Activated CD8-positive, alpha-beta T cell treated with anti-CD3 and anti-CD28 coated beads, Interleukin-2, amount 10 ng/mL, durations not matched to agents 7 days and 5 days (primary cell): ENCODE data around the gene ZFP1. TPM values are rescaled to one million over a fixed set of nuclear protein-coding genes. Genes with fewer than 3 reads are reported as not detected.

Experiments used
- ATAC-seq: fragments of 150-1000 bp; cut with Tn5 transposase; one replicate; pipeline ENCODE4 v1.10.0; 2021; ENCODE audit warnings: moderate library complexity
- CTCF ChIA-PET: fragments of 350-600 bp; sonication (Branson Sonifier 250); formaldehyde crosslinking; loops from one replicate; lab custom pipeline; 2021; ENCODE audit warnings: antibody characterized with exemption; lab: Charles Lee
- POLR2A ChIA-PET: fragments of 350-600 bp; sonication (Branson Sonifier 250); formaldehyde crosslinking; loops from one replicate; lab custom pipeline; 2021; ENCODE audit warnings: antibody characterized with exemption; lab: Charles Lee
- DNase-seq: peaks from one replicate; pipeline ENCODE4 v3.0.0-alpha.2; 2020
- H3K27ac Mint-ChIP-seq: one replicate; pipeline ENCODE4 v1.8.0; 2021; ENCODE audit warnings: mild to moderate bottlenecking, mixed read lengths
- H3K27me3 Mint-ChIP-seq: one replicate; pipeline ENCODE4 v1.8.0; 2021; ENCODE audit warnings: low read depth, mixed read lengths
- H3K36me3 Mint-ChIP-seq: one replicate; pipeline ENCODE4 v1.8.0; 2021; ENCODE audit warnings: low read depth, mixed read lengths
- H3K4me1 Mint-ChIP-seq: one replicate; pipeline ENCODE4 v1.8.0; 2021; ENCODE audit warnings: low read depth, mixed read lengths
- H3K4me3 Mint-ChIP-seq: one replicate; pipeline ENCODE4 v1.8.0; 2021; ENCODE audit warnings: mild to moderate bottlenecking, mixed read lengths
- H3K9me3 Mint-ChIP-seq: one replicate; pipeline ENCODE4 v1.8.0; 2022; ENCODE audit warnings: mixed read lengths; ENCODE audit not compliant: insufficient read depth
- total RNA-seq, 2 experiments: library from RNA; stranded (reverse); gene quantifications; one replicate each; pipeline ENCODE4 v1.2.3, GENCODE V29; 2021

ZFP1 gene
- total RNA-seq, 2 experiments from 2014 or later = 18.3 to 19.5 TPM

- no peak for DNase-seq
- no peak overlapping the region for H3K27ac Mint-ChIP-seq
- H3K9me3 Mint-ChIP-seq = no peaks in the 10 kb centered on the region
- no peaks in the 10 kb centered on the region for H3K27me3 Mint-ChIP-seq
- H3K36me3 Mint-ChIP-seq = no peaks in the 10 kb centered on the region
- H3K4me1 Mint-ChIP-seq = peaks cover 34% of the 10 kb centered on the region
- no peak for ATAC-seq
- CTCF ChIA-PET = interaction anchor here (5.7 to 9.7 kb wide), 2 partner anchors 51 to 118 kb away, joined by 62 to 205 read pairs; partner anchors contain the start of gene ZNRF1
- POLR2A ChIA-PET = interaction anchor here (0.8 kb wide), 1 partner anchor 26 kb away, joined by 3 read pairs; no protein-coding TSS in a partner anchor
- H3K4me3 Mint-ChIP-seq = no peak overlapping the region
These were observed 34.7 kb upstream of the ZFP1 start for GRCh38 chr16:75113541-75114121.

DNA sequence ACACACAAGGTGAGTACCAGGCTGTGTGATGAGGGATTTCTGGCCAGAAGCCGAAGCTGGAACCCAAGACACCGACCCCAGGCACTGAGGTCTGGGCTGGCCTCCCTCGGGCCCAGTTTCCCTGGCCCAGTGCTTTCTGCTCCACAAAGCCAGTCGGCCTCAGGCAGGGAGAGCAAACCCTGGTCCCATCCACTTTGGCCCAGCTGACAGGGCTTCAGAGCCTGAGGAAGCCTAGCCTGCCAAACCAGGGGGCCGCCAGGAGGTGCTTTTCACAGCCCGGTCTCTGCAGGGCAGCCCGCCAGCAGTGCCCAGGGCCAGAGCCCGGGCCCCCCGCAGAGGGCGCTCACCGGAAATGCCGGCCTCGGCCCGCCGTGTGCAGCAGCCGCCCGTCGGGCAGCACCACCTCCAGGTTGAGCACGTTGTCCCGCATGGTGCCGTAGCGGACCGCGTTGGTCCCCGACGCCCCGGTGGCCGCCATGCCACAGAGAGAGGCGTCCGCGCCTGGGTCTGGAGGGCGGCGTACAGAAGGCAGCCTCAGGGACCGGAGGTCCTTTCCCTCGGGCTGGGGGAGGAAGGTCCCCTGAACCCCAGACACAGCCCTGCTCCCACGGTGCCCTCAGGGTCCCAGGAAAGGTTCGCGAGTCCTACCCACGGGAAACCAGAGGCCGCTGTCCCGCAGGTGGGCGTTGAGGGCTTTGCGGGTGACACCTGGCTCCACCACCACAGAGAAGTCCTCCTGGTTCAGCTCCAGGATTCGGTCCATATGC, 34.0 kb upstream of the ZFP1 start:
- Mint-ChIP-seq H3K9me3 (no peaks in the 10 kb centered on the region), H3K4me3 (no peak overlapping the region), H3K27ac (no peak overlapping the region), H3K27me3 (no peaks in the 10 kb centered on the region), H3K4me1 (peaks cover 27% of the 10 kb centered on the region), H3K36me3 (no peaks in the 10 kb centered on the region)
- POLR2A ChIA-PET = no interaction called here
- no peak for ATAC-seq
- CTCF ChIA-PET = no interaction called here
- no peak for DNase-seq

- no peaks in the 10 kb centered on the region for H3K27me3 Mint-ChIP-seq
- no peaks in the 10 kb centered on the region for H3K36me3 Mint-ChIP-seq
- H3K27ac Mint-ChIP-seq = no peak overlapping the region
- ChIA-PET POLR2A (no interaction called here), CTCF (interaction anchor here (0.7 kb wide), 1 partner anchor 117 kb away, joined by 3 read pairs; the partner anchor contains the start of gene ZNRF1)
- no peak overlapping the region for H3K4me3 Mint-ChIP-seq
- peaks cover 2% of the 10 kb centered on the region for H3K9me3 Mint-ChIP-seq
- DNase-seq (no peak), ATAC-seq (no peak)
- H3K4me1 Mint-ChIP-seq = peaks cover 18% of the 10 kb centered on the region
These were observed 33.1 kb upstream of the ZFP1 start for GRCh38 chr16:75114946-75115825.

DNA sequence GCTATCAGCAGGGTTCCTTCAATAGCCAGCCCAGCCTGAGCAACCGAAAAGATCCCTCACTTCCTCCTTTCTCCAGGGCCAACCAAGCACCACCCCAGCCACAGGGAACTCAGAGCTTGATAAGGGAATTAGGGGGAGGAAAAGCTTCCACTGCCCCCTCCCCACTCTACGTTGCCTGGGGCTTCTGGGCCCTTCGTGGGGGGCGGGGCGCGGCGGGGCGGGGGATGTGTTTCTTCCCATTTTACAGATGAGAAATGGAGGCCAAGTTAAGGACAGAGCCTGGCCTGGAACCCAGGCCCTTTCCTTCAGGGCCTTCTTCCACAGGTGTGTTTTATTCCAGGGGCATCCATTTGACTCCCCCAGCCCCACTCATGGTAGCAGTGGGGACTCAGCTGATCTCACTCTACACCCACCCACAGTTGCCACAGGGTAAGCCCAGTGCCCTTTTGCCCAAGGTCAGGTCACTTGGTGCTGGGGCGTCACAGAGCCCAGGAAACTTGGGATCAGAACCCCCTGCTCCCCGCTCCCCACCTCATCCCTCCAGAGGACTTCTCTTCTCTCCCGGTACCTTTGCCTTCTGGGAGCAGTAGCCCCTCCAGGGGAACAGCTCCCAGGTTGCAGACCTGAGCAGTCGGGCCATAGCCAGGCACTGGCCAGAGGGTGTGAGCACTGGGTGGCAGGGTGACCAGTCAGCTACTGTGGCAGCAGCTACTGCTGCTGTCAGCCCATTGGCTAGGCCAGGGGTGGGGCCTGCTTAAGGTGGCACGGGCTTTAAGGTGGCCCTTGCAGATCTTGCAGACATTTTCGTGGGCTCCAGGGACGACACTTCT, 32.0 kb upstream of the ZFP1 start, which contains the start of gene LDHD:
LDHD (minus strand) TSS at position 700 of the 830 bp plus-strand sequence; CDS start at position 640, 60 bp downstream.
- CTCF ChIA-PET = interaction anchor here (0.7 kb wide), 1 partner anchor 118 kb away, joined by 3 read pairs; the partner anchor contains the start of gene ZNRF1
- H3K36me3 Mint-ChIP-seq = no peaks in the 10 kb centered on the region
- H3K9me3 Mint-ChIP-seq = peaks cover 3% of the 10 kb centered on the region
- POLR2A ChIA-PET = no interaction called here
- no peaks in the 10 kb centered on the region for H3K27me3 Mint-ChIP-seq
- no peak for ATAC-seq
- peaks cover 7% of the 10 kb centered on the region for H3K4me1 Mint-ChIP-seq
- H3K27ac Mint-ChIP-seq = no peak within 1 kb of the TSS
- DNase-seq = no peak
- H3K4me3 Mint-ChIP-seq = no peak within 1 kb of the TSS

DNA sequence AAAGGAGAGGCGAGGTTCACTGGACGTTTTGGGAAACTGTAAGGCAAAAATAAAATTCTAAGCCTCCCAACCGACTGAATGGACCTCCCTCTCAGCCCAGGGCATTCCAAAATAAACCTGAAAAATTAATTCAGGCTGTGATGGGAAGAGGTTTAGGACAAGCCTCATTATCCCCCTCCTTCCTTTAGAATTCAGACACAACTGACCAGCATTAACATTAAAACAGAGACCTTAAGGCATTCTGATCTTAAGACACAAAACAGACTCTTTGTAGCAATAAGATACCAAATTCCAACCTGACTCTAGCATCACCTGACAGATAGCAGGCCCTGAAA, 31.4 kb upstream of the ZFP1 start:
- CTCF ChIA-PET = no interaction called here
- Mint-ChIP-seq H3K4me1 (peaks cover 2% of the 10 kb centered on the region), H3K27ac (no peak overlapping the region), H3K9me3 (peaks cover 3% of the 10 kb centered on the region), H3K4me3 (no peak overlapping the region), H3K36me3 (no peaks in the 10 kb centered on the region), H3K27me3 (no peaks in the 10 kb centered on the region)
- POLR2A ChIA-PET = no interaction called here
- DNase-seq (no peak), ATAC-seq (no peak)

GRCh38 chr16:75118943-75119539, 29.3 kb upstream of the ZFP1 start:
- POLR2A ChIA-PET = no interaction called here
- H3K4me1 Mint-ChIP-seq = no peaks in the 10 kb centered on the region
- CTCF ChIA-PET = interaction anchor here (1.0 to 2.1 kb wide), 2 partner anchors 8 to 121 kb away, joined by 3 to 13 read pairs; partner anchors contain the start of gene ZNRF1
- no peak overlapping the region for H3K4me3 Mint-ChIP-seq
- no peaks in the 10 kb centered on the region for H3K36me3 Mint-ChIP-seq
- ATAC-seq (no peak), DNase-seq (no peak)
- no peaks in the 10 kb centered on the region for H3K27me3 Mint-ChIP-seq
- peaks cover 8% of the 10 kb centered on the region for H3K9me3 Mint-ChIP-seq
- H3K27ac Mint-ChIP-seq = no peak overlapping the region

GRCh38 chr16:75120253-75120652, 28.1 kb upstream of the ZFP1 start:
- H3K4me1 Mint-ChIP-seq = no peaks in the 10 kb centered on the region
- no peak overlapping the region for H3K4me3 Mint-ChIP-seq

DNA sequence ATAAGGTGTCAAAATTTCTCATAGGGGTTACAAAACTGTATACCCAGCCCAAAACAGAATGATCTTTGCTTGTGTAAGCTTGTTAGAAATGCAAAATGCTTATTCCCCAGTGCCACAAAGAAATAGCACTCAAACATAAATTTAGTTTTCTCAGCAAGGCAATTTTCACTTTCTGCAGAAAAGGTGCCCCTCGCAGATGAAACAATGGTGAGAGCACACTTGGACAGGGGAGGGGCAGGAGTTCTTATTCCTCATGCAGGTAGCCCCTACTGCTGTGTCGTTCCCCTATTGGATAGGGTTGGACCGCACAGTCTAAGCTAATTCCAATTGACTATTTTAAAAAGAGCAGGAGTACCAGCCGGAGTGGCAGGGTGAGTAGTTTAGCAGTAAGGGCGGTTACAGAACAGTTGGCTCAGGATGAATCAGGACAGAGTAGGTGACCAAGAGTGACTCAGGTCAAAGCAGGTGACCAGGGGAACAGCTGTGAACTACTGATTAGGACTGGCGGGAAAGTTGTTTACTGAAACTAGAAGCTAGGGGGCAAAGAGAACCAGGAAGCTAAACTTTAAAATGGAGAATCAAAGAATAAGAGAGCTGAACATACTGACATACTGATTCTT, 26.3 kb upstream of the ZFP1 start:
- no peaks in the 10 kb centered on the region for H3K4me1 Mint-ChIP-seq
- ATAC-seq = no peak
- CTCF ChIA-PET = no interaction called here
- POLR2A ChIA-PET = no interaction called here
- DNase-seq = no peak
- H3K27ac Mint-ChIP-seq = no peak overlapping the region
- no peaks in the 10 kb centered on the region for H3K36me3 Mint-ChIP-seq
- H3K27me3 Mint-ChIP-seq = no peaks in the 10 kb centered on the region
- H3K9me3 Mint-ChIP-seq = peaks cover 8% of the 10 kb centered on the region
- H3K4me3 Mint-ChIP-seq = no peak overlapping the region

More at GRCh38 chr16:75120253-75120652, 28.1 kb upstream of the ZFP1 start:
- Mint-ChIP-seq H3K9me3 (peaks cover 8% of the 10 kb centered on the region), H3K27me3 (no peaks in the 10 kb centered on the region), H3K36me3 (no peaks in the 10 kb centered on the region), H3K27ac (no peak overlapping the region)
- ATAC-seq (no peak), DNase-seq (no peak)
- ChIA-PET CTCF (interaction anchor here (0.7 to 2.1 kb wide), 2 partner anchors 9 to 470 kb away, joined by 3 to 13 read pairs; no protein-coding TSS in a partner anchor), POLR2A (no interaction called here)

DNA sequence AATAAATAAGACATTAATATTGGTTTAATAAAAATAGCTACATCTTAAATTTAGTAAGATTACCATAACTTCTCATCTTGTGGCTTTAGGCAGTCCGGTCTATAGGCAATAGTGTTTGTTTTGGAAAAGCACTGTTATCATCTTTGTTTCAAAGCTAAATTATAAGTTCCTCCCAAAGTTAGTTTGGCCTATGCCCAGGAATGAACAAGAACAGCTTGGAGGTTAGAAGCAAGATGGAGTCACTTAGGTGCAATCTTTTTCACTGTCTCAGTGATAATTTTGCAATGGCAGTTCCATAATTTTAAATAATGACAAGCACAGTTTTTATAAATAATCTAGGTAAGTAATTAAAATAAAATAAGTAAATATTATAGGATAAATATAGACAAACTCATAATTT, 25.7 kb upstream of the ZFP1 start:
- no peaks in the 10 kb centered on the region for H3K27me3 Mint-ChIP-seq
- H3K4me1 Mint-ChIP-seq = no peaks in the 10 kb centered on the region
- no peak overlapping the region for H3K27ac Mint-ChIP-seq
- no peak for DNase-seq
- no peak overlapping the region for H3K4me3 Mint-ChIP-seq
- no peaks in the 10 kb centered on the region for H3K36me3 Mint-ChIP-seq
- CTCF ChIA-PET = no interaction called here
- H3K9me3 Mint-ChIP-seq = peaks cover 11% of the 10 kb centered on the region
- no peak for ATAC-seq
- POLR2A ChIA-PET = no interaction called here

- DNase-seq (no peak), ATAC-seq (no peak)
- Mint-ChIP-seq H3K4me3 (no peak overlapping the region), H3K9me3 (peaks cover 15% of the 10 kb centered on the region), H3K27me3 (peaks cover 7% of the 10 kb centered on the region), H3K27ac (no peak overlapping the region), H3K4me1 (peaks cover 7% of the 10 kb centered on the region), H3K36me3 (no peaks in the 10 kb centered on the region)
- ChIA-PET POLR2A (no interaction called here), CTCF (interaction anchor here (1.0 kb wide), 1 partner anchor 8 kb away, joined by 3 read pairs; no protein-coding TSS in a partner anchor)
These were observed 20.5 kb upstream of the ZFP1 start for GRCh38 chr16:75127713-75128415.
